GM11168 (cell line): ENCODE results near the gene TCERG1L.

Experiments used
- in situ Hi-C: fragments of 300-500 bp; cut with MboI; formaldehyde crosslinking; loops from one replicate; pipeline ENCODE4 v1.12.0; 2022; ENCODE audit warnings: low sequenced_read_pairs; ENCODE audit not compliant: unreplicated experiment

Gene TCERG1L

DNA sequence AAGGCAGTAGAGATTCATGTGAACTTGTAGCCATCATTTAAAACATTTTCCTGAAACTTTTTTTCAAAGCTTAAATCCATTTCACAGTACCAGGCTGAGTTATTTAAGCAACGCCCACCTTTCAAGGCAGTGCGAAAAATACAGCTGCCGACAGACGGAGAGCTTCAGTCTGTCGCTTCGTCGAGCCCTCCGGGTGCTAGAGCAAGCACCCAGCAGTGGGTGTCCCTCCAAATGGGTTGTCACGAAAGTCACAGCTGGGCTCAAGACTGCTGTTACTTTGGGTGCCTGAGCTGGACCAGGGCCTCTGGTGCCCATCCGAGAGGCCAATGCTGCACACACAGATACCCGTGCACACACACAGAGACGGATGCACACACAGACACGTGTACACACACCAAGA, 135.6 kb downstream of the TCERG1L start:
- in situ Hi-C loops = no loop called here

DNA sequence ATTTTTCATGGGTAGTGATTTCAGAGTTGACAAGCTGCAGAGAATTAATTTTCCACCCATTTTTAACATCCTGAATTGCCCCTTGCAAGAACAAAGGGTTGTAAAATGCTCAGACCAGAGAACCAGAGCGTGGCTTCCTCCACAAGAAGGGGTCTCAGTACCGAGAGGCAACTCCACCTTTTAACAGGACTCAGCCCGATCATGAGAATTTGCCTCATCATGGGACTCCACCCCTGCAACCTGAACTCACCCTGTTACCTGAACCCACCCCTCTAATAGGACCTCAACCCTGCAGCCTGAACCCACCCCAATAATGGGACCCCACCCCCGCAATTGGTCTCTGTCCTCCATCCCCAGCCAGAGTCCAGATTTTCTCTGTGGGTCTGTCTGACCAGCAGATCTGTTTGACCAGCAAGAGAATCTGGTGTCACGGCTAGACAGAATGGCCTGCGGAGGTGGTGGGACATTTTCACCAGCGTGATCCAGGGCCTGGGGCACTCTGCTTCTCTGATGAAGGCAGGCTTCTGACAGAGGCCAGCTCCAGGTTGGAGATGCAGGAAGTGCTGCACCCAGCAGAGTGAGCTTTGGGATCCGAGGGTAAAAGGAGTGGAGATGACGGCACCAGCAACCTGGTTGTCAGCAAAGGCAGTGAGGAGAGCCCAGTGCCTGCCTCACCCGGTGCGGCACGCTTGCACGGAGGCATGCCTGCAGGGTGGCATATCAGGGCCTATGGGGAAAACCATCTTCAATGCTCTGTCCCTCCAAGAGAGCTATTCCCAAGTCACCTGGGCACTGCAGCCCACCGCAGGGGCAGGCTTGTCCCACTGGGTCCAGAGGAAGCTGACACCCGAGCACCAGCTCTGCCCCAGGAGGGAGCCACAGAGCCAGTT, 136.6 kb downstream of the TCERG1L start:
- in situ Hi-C loops = no loop called here

- in situ Hi-C loops = no loop called here
Measured at GRCh38 chr10:131174211-131174565, 137.3 kb downstream of the TCERG1L start.

DNA sequence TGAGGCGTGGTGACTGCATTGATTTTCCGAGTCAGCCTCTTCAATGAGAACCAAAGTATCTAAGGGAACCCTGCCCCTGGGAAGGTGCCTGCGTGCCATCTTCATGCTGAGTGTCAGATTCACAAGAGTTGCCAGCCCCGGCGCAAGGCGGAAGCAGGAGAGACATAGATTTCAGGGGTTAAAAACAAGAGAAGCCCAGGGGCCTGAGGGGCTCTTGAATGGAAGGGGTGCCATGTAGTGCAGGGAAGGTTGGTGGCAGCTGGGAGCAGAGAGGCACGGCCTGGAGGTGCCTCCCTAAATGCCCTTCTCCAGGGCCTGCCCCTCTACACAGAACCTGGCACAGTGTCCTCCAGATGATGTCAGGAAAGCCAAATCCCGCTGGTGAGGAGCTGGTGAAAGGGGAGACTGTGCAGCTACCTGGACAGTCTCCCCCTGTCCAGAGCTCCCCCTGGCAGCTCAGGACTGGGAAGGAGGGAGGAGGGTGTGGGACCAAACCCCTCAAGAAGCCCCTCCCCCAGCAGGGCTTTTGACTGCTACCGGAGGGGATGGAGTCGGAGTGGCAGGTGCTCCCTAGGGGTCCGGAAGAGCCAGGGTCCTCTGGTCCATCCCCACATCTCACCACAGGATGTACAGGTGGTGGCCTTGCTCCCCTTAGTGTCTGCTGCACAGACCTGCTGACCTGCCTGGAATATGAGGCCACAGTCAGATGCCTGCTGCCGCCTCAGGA, 137.9 kb downstream of the TCERG1L start:
- in situ Hi-C loops = no loop called here

DNA sequence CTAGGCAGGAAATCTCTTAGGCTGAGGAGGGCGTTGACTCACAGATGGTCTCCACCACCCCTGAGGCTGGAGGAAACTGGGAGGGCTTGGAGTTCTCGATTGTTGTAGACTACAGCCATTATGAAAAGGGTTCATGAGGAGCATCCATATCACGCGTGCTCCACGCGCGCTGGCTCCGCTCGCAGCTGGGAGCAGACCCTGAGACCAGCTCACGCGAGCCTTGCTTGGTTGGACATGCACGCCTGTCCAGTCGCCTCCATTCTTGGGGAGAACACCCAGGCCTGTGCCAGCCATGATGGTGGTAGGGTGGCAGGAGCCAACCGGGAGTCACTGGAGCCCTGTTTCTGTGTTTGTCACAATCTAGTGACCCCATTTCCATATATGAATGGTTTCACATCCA, 139.1 kb downstream of the TCERG1L start:
- in situ Hi-C loops = no loop called here

DNA sequence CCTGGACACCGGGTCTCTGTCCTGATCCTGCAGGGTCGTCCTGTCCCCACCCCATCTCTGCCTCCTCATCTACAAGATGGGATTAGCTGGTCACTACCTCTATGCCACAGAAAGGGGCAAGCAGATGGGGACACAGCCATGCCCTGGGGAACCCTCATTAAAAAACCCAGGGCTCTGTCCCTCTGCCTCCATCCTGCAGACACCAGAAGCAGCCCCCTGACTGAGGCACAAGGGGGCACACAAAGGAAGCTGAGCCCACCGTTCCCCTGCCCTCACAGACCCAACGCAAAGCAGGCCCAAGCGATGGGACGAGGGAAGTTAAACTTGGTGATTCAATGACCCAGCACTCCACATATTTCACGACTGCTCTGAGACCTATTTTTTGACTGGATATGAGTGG, 142.4 kb downstream of the TCERG1L start:
- in situ Hi-C loops = no loop called here

GRCh38 chr10:131168238-131168875, 143.2 kb downstream of the TCERG1L start:
- in situ Hi-C loops = no loop called here

- in situ Hi-C loops = no loop called here
Measured at GRCh38 chr10:131167036-131167860, 144.3 kb downstream of the TCERG1L start.

- in situ Hi-C loops = no loop called here
Measured at GRCh38 chr10:131166486-131166885, 145.0 kb downstream of the TCERG1L start.

DNA sequence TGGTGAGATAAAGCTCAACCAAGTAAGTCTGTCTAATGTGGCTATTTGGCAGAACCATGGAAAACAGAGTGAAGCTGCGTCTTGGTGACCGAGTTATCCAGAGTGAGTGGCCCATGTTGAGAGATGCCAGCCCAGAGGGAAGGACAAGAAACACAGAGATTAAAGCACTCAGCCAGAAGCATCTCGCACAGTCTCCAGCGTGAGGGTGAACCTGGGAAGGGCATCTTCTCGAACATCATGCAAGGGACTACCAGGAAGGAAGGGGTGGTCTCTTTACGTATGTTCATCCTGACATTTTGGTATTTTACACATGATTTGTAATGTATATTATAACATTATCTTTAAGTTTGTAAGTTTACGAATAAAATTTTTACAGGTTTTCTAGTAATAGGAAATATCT, 146.4 kb downstream of the TCERG1L start:
- in situ Hi-C loops = no loop called here

DNA sequence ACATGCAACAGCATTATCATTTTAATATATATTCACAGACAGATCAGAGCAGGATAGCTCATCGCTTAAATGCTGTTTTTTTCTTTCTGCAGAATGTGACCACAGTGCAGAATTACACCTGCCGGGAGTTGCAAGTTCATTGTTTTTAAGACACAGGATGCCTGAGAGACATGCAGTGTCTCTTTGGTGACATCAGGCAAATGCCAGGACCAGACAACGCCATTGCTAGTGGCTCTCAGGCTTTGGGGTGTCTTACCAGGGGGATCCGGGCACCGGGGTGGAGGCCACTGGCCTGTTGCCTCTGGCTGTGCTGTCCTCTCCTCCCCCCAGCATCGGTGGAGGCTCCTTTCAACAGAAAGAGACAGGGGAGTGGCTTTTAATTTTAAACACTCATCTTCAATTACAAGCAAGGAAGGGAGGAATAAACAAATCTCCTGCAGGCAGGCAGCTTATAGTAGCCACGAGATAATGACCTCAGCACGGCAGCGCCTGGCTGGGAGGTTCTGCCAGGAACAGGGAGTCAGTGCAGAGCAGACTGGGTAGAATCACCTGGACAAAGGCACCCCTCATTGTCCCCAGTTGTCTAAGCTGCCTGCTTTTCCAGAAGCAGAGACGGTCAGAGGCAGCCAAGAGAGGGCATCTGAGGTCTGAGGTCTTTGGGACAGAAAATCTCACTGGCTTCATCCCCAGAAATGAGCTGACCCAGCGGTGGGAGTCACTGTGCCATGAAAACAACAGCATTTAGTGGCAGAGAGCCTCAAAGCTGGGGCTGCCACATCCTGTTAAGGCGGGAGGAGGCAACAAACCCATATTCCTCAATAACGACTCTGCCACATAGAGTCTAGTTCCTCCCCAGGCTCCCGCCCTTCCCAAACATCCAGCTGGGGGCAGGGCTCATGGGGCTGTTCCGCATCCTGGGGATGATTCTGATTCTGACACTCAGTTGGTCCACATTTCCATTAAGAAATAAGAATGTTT, 148.4 kb downstream of the TCERG1L start:
- in situ Hi-C loops = no loop called here

DNA sequence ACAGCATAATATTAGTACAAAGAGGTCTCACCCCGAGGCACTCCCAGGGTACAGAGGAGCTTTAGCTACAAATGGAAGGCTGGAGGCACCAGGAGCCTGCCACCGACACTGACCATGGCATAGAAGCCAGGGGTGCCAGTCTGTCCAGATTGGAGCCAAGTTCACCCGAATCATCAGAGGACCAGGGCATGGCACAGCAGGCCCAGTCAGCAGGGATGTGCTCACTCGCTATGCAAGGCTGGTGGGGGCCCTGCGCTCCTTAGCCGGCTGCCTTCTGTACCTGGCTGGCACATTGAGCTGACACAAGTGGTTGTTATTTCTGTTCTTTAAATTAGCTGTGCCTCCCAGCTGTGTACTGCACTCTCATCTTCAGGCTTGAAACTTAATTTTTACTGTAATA, 149.3 kb downstream of the TCERG1L start:
- in situ Hi-C loops = no loop called here

DNA sequence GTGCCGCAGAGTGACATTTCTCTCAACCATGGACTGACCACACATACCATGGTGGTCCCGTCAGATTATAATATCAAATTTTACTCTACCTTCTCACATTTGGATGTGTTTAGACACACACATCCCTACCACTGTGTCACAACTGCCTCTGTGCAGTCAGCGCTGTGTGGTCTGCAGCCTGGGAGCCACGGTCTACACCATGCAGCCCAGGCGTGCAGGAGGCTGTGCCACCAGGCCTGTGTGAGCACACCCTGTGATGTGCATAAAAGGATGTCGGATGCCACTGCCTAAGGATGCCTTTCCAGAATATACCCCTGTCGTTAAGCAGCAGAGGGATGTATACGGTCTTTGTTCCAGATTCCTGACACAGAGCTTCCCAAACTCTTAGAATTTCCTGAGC, 150.4 kb downstream of the TCERG1L start:
- in situ Hi-C loops = no loop called here

GRCh38 chr10:131160219-131160875, 151.2 kb downstream of the TCERG1L start:
- in situ Hi-C loops = no loop called here

GRCh38 chr10:131159771-131160170, 151.8 kb downstream of the TCERG1L start:
- in situ Hi-C loops = no loop called here

- in situ Hi-C loops = no loop called here
Measured at GRCh38 chr10:131158695-131159094, 152.8 kb downstream of the TCERG1L start.

GRCh38 chr10:131157899-131158298, 153.6 kb downstream of the TCERG1L start:
- in situ Hi-C loops = no loop called here

DNA sequence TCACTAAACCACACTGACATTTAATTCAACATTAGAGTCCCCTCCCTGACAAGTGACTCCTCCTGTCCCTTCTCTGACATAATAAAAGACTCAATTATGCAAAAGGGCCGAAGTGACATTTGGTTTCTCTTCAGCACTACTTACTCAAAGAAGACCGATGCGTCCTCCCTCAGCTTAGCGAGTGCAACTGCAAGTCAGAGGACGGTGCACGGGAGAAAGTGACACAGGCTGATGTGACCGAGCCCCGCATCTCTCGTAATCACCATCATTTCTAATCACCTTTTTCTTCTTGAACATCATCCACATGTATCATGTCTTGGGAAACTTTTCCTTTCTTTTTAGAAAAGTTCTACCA, 155.7 kb downstream of the TCERG1L start:
- in situ Hi-C loops = no loop called here
